Thyroid gland (tissue), 4 donors: ENCODE data around the gene FOXP1.

ENCODE experiments used
- POLR2A ChIP-seq, 2 donors: fragments of 450-650 bp; IDR thresholded peaks; one replicate each; pipeline ENCODE4 v1.6.1; 2017; ENCODE audit warnings: antibody characterized with exemption in 2 of 2, mild to moderate bottlenecking in 2 of 2, moderate library complexity in 1 of 2
- TF ChIP-seq, protein P1 (sequence below), 6 experiments: fragments of 200-600 bp in 3 of 6; fragments of 450-650 bp in 3 of 6; sonication (generic) in 3 of 6; IDR thresholded peaks; one replicate each; pipeline ENCODE4 v1.5.1; 2016 to 2019; ENCODE audit warnings: antibody characterized with exemption in 6 of 6, mild to moderate bottlenecking in 2 of 6, inconsistent platforms in 1 of 6, moderate library complexity in 1 of 6

DNA sequence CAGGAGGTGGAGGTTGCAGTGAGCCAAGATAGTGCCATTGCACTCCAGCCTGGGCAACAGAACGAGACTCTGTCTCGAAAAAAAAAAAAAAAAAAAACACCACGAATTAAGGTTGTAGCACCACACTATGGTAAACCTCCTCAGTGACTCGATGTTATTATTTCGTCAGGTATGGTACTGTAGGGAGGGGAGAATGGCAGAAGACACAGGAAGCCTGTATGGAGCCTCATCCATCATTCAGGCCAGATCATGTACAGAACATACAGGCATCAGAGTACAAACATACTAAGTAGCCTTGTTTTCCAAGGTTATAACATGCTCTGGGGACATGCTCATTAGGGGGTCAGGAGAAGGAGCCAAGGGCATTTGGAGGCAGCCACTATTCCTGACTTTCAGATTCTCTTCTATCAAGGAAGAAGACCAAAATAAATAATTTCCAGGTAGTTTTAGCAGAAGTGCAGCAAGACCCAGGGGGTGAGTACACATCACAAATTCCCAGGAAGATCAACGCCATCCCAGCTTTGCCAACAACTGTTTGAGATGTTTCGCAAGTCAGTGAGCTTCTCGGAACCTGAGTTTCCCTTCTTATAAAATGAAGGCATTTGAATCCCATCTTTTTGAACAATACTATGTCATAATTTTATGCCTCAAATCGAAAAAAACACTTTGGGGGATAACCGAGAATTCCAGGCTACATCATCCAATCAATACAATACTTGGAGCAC, 79.8 kb downstream of the FOXP1 start:
- TF ChIP-seq, protein P1, sequence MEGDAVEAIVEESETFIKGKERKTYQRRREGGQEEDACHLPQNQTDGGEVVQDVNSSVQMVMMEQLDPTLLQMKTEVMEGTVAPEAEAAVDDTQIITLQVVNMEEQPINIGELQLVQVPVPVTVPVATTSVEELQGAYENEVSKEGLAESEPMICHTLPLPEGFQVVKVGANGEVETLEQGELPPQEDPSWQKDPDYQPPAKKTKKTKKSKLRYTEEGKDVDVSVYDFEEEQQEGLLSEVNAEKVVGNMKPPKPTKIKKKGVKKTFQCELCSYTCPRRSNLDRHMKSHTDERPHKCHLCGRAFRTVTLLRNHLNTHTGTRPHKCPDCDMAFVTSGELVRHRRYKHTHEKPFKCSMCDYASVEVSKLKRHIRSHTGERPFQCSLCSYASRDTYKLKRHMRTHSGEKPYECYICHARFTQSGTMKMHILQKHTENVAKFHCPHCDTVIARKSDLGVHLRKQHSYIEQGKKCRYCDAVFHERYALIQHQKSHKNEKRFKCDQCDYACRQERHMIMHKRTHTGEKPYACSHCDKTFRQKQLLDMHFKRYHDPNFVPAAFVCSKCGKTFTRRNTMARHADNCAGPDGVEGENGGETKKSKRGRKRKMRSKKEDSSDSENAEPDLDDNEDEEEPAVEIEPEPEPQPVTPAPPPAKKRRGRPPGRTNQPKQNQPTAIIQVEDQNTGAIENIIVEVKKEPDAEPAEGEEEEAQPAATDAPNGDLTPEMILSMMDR (IDR thresholded peaks at IDR 0.05): no peak
- TF ChIP-seq POLR2A (IDR thresholded peaks at IDR 0.05): no peak
